MCF 10A (cell line): ENCODE measurements around the gene NDOR1. TPM values are rescaled to one million over a fixed set of nuclear protein-coding genes. Genes with fewer than 3 reads are reported as not detected.

Experiments used
- BruUV-seq: library from RNA; stranded (reverse); fragments of 400-500 nt; replicated peaks from 2 replicates; lab custom pipeline; 2021; lab: Mats Ljungman, UMichigan
- CTCF ChIA-PET: fragments of 300-600 bp; sonication (Branson Sonifier 250); formaldehyde crosslinking; extraction: SDS; loops from one replicate; lab custom pipeline; 2021; ENCODE audit warnings: antibody characterized with exemption, inconsistent platforms; lab: Yijun Ruan, JAX
- POLR2A ChIA-PET: fragments of 300-600, 350-650 bp; sonication (Branson Sonifier 250); formaldehyde crosslinking; extraction: SDS; loops from one replicate; lab custom pipeline; 2020; ENCODE audit warnings: antibody characterized with exemption, inconsistent platforms; lab: Yijun Ruan, JAX
- DNase-seq: peaks from one replicate; pipeline ENCODE4 v3.0.0-alpha.2; 2018; ENCODE audit not compliant: unreplicated experiment
- H3K27ac Mint-ChIP-seq: one replicate; pipeline ENCODE4 v1.8.0; 2022; ENCODE audit warnings: mild to moderate bottlenecking, low read depth, mixed read lengths; ENCODE audit not compliant: unreplicated experiment
- H3K27me3 Mint-ChIP-seq: one replicate; pipeline ENCODE4 v1.8.0; 2022; ENCODE audit warnings: mixed read lengths; ENCODE audit not compliant: insufficient read depth, unreplicated experiment
- H3K36me3 Mint-ChIP-seq: one replicate; pipeline ENCODE4 v1.8.0; 2022; ENCODE audit warnings: mild to moderate bottlenecking, moderate library complexity, mixed read lengths; ENCODE audit not compliant: insufficient read depth, unreplicated experiment
- H3K4me1 Mint-ChIP-seq: one replicate; pipeline ENCODE4 v1.8.0; 2022; ENCODE audit warnings: mixed read lengths; ENCODE audit not compliant: insufficient read depth, unreplicated experiment
- H3K4me3 Mint-ChIP-seq: one replicate; pipeline ENCODE4 v1.8.0; 2022; ENCODE audit warnings: mild to moderate bottlenecking, moderate library complexity, mixed read lengths; ENCODE audit not compliant: unreplicated experiment
- H3K9me3 Mint-ChIP-seq: one replicate; pipeline ENCODE4 v1.8.0; 2022; ENCODE audit warnings: mixed read lengths; ENCODE audit not compliant: unreplicated experiment
- CTCF ChIP-seq: fragments of 200-600 bp; IDR thresholded peaks from one replicate; pipeline ENCODE4 v1.8.0; 2022; ENCODE audit warnings: antibody characterized with exemption, mild to moderate bottlenecking; ENCODE audit not compliant: unreplicated experiment
- intact Hi-C: fragments of 100-400 bp; cut with micrococcal nuclease; formaldehyde crosslinking; loops from 2 replicates; pipeline ENCODE4 v1.14.1; 2022
- total RNA-seq: library from RNA; stranded (reverse); gene quantifications from 2 replicates; pipeline ENCODE4 v1.2.3, GENCODE V29; 2022

NDOR1 gene
- total RNA-seq, 1 experiment from 2014 or later: 18.0 TPM

- no peak for DNase-seq
- POLR2A ChIA-PET: interaction anchor here (2.4 to 5.7 kb wide), 3 partner anchors 12 to 113 kb away, joined by 8 to 57 read pairs (median 29); partner anchors contain the start of genes ANAPC2, SSNA1 and TUBB4B
- Mint-ChIP-seq H3K4me1 (peaks cover 15% of the 10 kb centered on the region), H3K27ac (no peak overlapping the region), H3K36me3 (no peaks in the 10 kb centered on the region), H3K27me3 (no peaks in the 10 kb centered on the region), H3K4me3 (no peak overlapping the region), H3K9me3 (no peaks in the 10 kb centered on the region)
- CTCF ChIA-PET: interaction anchor here (0.6 to 2.7 kb wide), 4 partner anchors 33 to 348 kb away, joined by 3 to 14 read pairs (median 4); no protein-coding TSS in a partner anchor
- intact Hi-C loops: loop anchor here (10.0 kb wide), 2 partner anchors 54 to 184 kb away; partner anchors contain the start of genes LRRC26, NPDC1 and TMEM210
- BruUV-seq: no TSS peak
- no peak for TF ChIP-seq CTCF
These were observed 23.0 kb downstream of the NDOR1 start for GRCh38 chr9:137228506-137228967.

GRCh38 chr9:137228968-137229896 is 23.7 kb downstream of the NDOR1 start:
- TF ChIP-seq CTCF: no peak
- Mint-ChIP-seq H3K27ac (no peak overlapping the region), H3K9me3 (no peaks in the 10 kb centered on the region), H3K27me3 (no peaks in the 10 kb centered on the region), H3K4me1 (peaks cover 15% of the 10 kb centered on the region), H3K4me3 (no peak overlapping the region), H3K36me3 (no peaks in the 10 kb centered on the region)
- CTCF ChIA-PET: interaction anchor here (0.6 kb wide), 2 partner anchors 328 to 470 kb away, joined by 3 to 4 read pairs; no protein-coding TSS in a partner anchor
- no TSS peak for BruUV-seq
- DNase-seq: no peak
- POLR2A ChIA-PET: interaction anchor here (1.0 kb wide), 1 partner anchor 41 kb away, joined by 3 read pairs; no protein-coding TSS in a partner anchor
- intact Hi-C loops: loop anchor here (10.0 kb wide), 2 partner anchors 54 to 184 kb away; partner anchors contain the start of genes LRRC26, NPDC1 and TMEM210

GRCh38 chr9:137229903-137230704 is 24.6 kb downstream of the NDOR1 start:
- DNase-seq: no peak
- Mint-ChIP-seq H3K9me3 (no peaks in the 10 kb centered on the region), H3K27me3 (no peaks in the 10 kb centered on the region), H3K36me3 (peaks cover 4% of the 10 kb centered on the region), H3K27ac (no peak overlapping the region), H3K4me3 (no peak overlapping the region), H3K4me1 (peaks cover 15% of the 10 kb centered on the region)
- ChIA-PET POLR2A (interaction anchor here (1.0 kb wide), 1 partner anchor 42 kb away, joined by 3 read pairs; no protein-coding TSS in a partner anchor), CTCF (interaction anchor here (0.6 to 0.7 kb wide), 3 partner anchors 67 to 471 kb away, joined by 3 to 6 read pairs (median 3); no protein-coding TSS in a partner anchor)
- BruUV-seq: no TSS peak
- intact Hi-C loops: loop anchor here (10.0 kb wide), 2 partner anchors 55 to 185 kb away; partner anchors contain the start of genes LRRC26, NPDC1 and TMEM210
- TF ChIP-seq CTCF: no peak
